Activated T-helper 1 cell treated with anti-CD3 and anti-CD28 coated beads, Interleukin-12 subunit alpha, Interleukin-12 subunit beta, Interleukin-2, Interleukin-4 antibody, amounts not matched to agents 30 ng/mL and 10 ng/mL and 1 ng/mL, durations not matched to agents 14 hours and 24 hours and 36 hours (primary cell): ENCODE results near the gene ZNF587. TPM values are rescaled to one million over a fixed set of nuclear protein-coding genes. Genes with fewer than 3 reads are reported as not detected.
"Not testable (repeated sequence)": the region's sequence is repeated elsewhere in the genome, so short reads cannot be mapped to it uniquely, and the experiment has no call there.

Experiments used
- DNase-seq: peaks from one replicate; pipeline ENCODE4 v3.0.0; 2021; ENCODE audit warnings: low spot score
- H3K27ac Mint-ChIP-seq: one replicate; pipeline ENCODE4 v1.8.0; 2021; ENCODE audit warnings: mild to moderate bottlenecking, mixed read lengths
- H3K27me3 Mint-ChIP-seq: one replicate; pipeline ENCODE4 v1.8.0; 2022; ENCODE audit warnings: mild to moderate bottlenecking, moderate library complexity, mixed read lengths; ENCODE audit not compliant: insufficient read depth
- H3K36me3 Mint-ChIP-seq: one replicate; pipeline ENCODE4 v1.8.0; 2021; ENCODE audit warnings: low read depth, mixed read lengths
- H3K4me1 Mint-ChIP-seq: one replicate; pipeline ENCODE4 v1.8.0; 2021; ENCODE audit warnings: low read depth, mixed read lengths
- H3K4me3 Mint-ChIP-seq: one replicate; pipeline ENCODE4 v1.8.0; 2021; ENCODE audit warnings: mild to moderate bottlenecking, moderate library complexity, mixed read lengths
- H3K9me3 Mint-ChIP-seq: one replicate; pipeline ENCODE4 v1.8.0; 2021; ENCODE audit warnings: mixed read lengths
- intact Hi-C: fragments of 100-400 bp; cut with micrococcal nuclease; formaldehyde crosslinking; loops from one replicate; pipeline ENCODE4 v1.15.1; 2024
- total RNA-seq: library from RNA; stranded (reverse); gene quantifications from 2 replicates; pipeline ENCODE4 v1.2.3, GENCODE V29; 2022

The ZNF587 gene
- total RNA-seq, 1 donor from 2014 or later = 29.6 TPM

DNA sequence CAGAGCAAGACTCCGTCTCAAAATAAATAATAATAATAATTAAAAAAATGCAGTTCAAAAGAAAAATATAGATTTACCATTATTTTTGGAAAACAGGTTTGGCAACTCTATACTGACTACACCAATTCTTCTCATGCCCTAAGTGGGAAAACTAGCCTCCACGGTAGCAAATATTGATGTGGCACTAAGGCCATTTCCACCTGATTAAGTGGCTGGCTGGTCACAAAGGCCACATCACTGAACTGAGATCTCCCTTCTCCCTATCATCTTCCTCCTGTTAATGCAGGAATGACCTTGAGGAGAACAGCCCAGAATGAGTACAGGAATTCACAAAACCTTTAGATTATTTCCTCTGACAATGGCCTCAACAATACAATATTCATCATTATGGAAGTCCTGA is 20.6 kb downstream of the ZNF587 start:
- intact Hi-C loops = no loop called here
- peaks cover 54% of the 10 kb centered on the region for H3K9me3 Mint-ChIP-seq
- no peaks in the 10 kb centered on the region for H3K4me1 Mint-ChIP-seq
- no peak for DNase-seq
- H3K27ac Mint-ChIP-seq = no peak overlapping the region
- H3K4me3 Mint-ChIP-seq = no peak overlapping the region
- H3K27me3 Mint-ChIP-seq = no peaks in the 10 kb centered on the region
- peaks cover 52% of the 10 kb centered on the region for H3K36me3 Mint-ChIP-seq

DNA sequence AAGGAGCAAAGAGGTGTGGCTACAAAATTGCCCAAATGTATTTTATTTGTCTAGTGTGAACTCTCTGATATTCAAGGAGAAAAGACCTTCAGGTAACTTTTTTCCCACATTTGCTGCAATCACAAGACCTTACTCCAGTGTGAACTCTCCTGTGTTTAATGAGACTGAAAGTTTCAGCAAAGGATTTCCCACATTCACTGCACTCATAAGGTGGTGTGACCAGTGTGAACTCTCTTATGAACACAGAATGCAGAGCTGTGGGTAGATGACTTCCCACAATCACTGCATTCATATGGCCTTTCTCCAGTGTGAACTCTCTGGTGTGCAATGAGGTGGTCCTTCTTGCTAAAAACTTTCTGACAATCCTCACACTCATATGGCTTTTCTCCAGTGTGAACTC is 22.8 kb downstream of the ZNF587 start:
- no peak overlapping the region for H3K27ac Mint-ChIP-seq
- H3K9me3 Mint-ChIP-seq = peaks cover 58% of the 10 kb centered on the region

DNA sequence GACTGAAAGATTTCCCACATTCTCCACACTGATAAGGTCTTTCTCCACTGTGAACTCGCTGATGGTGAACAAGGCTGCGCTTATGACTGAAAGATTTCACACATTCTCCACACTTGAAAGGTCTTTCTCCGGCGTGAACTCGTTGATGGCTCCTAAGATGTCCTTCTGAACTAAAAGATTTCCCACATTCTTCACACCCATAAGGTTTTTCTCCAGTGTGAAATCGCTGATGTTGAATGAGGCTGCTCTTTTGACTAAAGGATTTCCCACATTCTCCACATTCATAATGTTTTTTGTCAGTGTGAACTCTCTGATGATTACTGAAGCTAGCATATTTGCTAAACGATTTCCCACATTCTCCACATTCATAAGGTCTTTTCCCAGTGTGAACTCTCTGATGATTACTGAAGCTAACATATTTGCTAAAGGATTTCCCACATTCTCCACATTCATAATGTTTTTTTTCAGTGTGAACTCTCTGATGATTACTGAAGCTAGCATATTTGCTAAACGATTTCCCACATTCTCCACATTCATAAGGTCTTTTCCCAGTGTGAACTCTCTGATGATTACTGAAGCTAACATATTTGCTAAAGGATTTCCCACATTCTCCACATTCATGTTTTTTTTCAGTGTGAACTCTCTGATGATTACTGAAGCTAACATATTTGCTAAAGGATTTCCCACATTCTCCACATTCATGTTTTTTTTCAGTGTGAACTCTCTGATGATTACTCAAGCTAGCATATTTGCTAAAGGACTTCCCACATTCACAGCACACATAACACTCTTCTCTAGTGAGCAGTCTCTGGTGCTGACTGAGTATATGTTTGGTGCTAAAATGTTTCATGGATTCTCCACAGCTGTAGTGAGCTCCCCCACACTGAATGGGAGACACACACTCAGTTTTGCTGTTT is 24.5 kb downstream of the ZNF587 start:
- H3K4me3 Mint-ChIP-seq, H3K27me3 Mint-ChIP-seq, intact Hi-C loops, H3K27ac Mint-ChIP-seq, H3K4me1 Mint-ChIP-seq, DNase-seq: not testable (repeated sequence)
- Mint-ChIP-seq H3K36me3 (peaks cover 47% of the 10 kb centered on the region), H3K9me3 (peaks cover 63% of the 10 kb centered on the region)

More for the DNA sequence above, 22.8 kb downstream of the ZNF587 start:
- Mint-ChIP-seq H3K4me1 (no peaks in the 10 kb centered on the region), H3K4me3 (no peak overlapping the region), H3K27me3 (no peaks in the 10 kb centered on the region), H3K36me3 (peaks cover 49% of the 10 kb centered on the region)
- intact Hi-C loops = no loop called here
- DNase-seq = no peak

DNA sequence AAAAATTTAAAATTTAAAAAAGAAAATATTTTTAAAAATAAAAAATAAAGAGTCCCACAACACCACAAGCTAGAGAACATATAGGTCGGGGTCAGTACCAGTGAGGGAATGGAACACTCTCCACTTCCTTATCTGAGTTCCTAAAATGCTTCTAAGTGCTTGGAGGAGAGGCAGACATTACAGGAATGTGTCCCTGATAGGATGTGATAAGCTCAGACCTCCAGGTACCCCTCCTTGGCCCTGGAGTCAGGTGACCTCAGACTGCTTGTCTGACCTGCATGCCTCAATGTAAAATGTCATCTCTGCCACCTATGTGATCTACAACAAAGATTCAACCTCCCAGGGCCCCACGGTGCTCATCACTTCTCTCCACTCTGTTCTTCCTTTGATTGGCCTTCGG is 36.4 kb downstream of the ZNF587 start:
- H3K27ac Mint-ChIP-seq = no peak overlapping the region
- no peak overlapping the region for H3K4me3 Mint-ChIP-seq
- H3K36me3 Mint-ChIP-seq = peaks cover 34% of the 10 kb centered on the region
- peaks cover 10% of the 10 kb centered on the region for H3K4me1 Mint-ChIP-seq
- peaks cover 47% of the 10 kb centered on the region for H3K9me3 Mint-ChIP-seq
- intact Hi-C loops = no loop called here
- no peaks in the 10 kb centered on the region for H3K27me3 Mint-ChIP-seq
- no peak for DNase-seq

DNA sequence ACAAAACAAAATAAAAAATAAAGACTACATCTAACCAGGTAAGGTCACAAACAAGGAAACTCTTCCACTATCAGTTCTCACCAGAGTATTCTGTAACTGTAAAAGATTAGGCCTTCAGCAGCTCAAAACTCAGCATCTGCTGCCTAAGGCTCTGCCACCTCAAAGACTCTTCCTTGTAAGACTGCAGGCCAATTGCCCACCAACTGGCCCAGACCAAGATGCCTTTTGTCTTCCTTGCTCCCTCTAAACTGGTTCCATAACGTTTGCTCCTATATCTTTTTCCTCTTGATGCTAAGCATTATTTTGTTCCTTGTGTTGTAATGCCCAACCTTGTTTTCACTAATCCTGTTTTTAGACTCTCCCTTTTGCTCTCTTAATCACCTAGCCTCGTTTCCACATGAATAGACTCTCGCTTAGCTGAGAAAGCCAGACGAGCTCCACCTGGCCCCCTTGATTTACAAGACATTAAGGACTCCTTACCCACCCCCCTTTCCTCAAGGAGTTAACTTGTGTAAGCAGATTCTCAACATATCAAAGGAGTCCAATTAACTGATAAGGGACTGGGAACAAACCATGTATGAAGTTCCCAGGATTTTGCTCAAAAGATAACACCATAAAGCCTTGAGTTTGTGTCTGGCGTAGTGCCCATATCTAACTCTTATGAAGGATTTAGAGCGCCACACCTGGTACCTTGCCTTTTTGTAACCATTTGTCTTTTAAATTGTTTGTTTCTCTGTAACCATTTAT is 37.7 kb downstream of the ZNF587 start:
- Mint-ChIP-seq H3K9me3 (peaks cover 53% of the 10 kb centered on the region), H3K4me3 (peak overlapping the region; percentile 89), H3K36me3 (peaks cover 34% of the 10 kb centered on the region), H3K27me3 (no peaks in the 10 kb centered on the region), H3K27ac (no peak overlapping the region), H3K4me1 (peaks cover 10% of the 10 kb centered on the region)
- DNase-seq = no peak
- intact Hi-C loops = no loop called here

DNA sequence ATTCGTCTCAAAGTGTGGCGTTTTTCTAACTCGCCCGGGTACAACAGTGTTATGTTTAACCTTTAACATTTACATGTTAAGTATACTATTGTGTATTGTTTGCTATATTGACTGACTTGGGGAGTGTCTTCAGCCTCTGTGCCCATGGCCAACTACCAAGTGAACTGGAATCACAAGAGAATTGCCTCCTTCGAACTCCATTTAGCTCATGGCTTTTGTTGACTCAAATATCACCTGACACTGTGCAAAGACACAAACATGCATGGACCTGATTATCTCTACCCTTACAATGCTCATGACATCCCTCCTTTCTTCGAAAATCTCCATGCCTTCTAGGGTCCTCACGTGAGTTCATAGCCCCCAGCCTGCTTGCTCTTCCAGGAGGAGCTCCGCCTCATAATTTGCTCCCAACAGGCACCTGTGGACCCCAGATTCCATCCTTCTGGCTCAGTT is 38.5 kb downstream of the ZNF587 start:
- no peak for DNase-seq
- Mint-ChIP-seq H3K36me3 (peaks cover 30% of the 10 kb centered on the region), H3K4me3 (peak overlapping the region; percentile 89), H3K27me3 (no peaks in the 10 kb centered on the region), H3K9me3 (peaks cover 49% of the 10 kb centered on the region), H3K4me1 (peaks cover 10% of the 10 kb centered on the region), H3K27ac (peak overlapping the region; percentile 75)
- intact Hi-C loops = no loop called here

DNA sequence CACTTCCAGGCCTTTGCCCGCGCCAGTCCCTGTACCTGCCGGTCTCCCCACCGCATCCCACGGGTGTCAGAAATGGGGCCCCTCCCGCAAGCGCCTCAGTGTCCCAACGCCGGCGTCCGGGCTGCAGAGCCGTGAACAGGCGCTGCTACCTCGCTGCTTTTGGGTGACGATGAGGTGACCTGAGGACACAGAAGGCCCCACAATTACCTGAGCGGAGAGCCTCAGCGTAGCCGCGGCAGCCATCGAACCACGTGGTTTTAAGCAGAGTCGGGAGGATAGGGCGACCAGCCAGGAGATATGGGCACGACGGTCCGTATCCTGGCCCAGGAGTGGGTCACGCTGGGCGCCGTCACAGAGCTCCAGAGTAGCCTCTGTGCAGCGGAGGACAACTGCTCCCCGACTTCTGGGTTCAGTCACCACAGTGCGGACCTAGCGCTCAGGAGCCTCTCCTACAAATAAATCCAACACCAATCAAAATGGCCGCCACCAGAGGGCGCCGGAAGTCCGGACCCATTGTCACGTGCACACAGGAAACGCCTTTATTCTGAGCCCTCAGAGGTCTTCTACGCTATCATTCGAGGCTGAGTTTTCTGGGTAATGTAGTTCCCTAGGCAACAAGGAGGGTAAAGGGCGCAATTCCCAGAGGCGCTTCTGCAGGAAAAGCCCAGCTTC is 39.0 kb downstream of the ZNF587 start, which contains the start of gene ZNF814:
Gene ZNF814, minus strand, starts transcription at position 478 of the 672 bp plus-strand sequence. Its CDS starts 235 bp downstream, at position 243.
- peak within 1 kb of the TSS; percentile 75 for H3K27ac Mint-ChIP-seq
- intact Hi-C loops = loop anchor here (1.0 kb wide), 1 partner anchor 28 kb away; the partner anchor contains the start of gene ZNF417
- DNase-seq = peak; percentile 56
- H3K36me3 Mint-ChIP-seq = peaks cover 30% of the 10 kb centered on the region
- H3K27me3 Mint-ChIP-seq = no peaks in the 10 kb centered on the region
- H3K9me3 Mint-ChIP-seq = peaks cover 48% of the 10 kb centered on the region
- peaks cover 10% of the 10 kb centered on the region for H3K4me1 Mint-ChIP-seq
- peak within 1 kb of the TSS; percentile 89 for H3K4me3 Mint-ChIP-seq

DNA sequence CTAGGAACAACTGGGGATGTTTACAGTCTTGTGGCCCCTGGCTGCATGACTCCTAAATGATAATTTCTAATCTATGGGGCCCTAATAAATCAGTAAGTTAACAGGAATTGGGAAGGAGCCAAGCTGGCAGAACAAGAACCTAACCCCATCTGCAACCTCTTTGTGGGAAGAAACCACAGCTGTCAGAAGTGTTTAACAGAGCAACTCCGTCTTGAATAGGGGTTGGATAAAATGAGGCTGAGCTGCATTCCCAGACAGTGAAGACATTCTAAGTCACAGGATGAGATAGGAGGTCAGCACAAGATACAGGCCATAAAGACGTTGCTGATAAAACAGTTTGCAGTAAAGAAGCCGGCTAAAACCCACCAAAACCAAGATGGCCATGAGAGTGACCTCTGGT is 41.0 kb downstream of the ZNF587 start:
- H3K9me3 Mint-ChIP-seq = peaks cover 48% of the 10 kb centered on the region
- H3K27me3 Mint-ChIP-seq, H3K4me3 Mint-ChIP-seq, H3K27ac Mint-ChIP-seq, DNase-seq, intact Hi-C loops, H3K4me1 Mint-ChIP-seq: not testable (repeated sequence)
- peaks cover 28% of the 10 kb centered on the region for H3K36me3 Mint-ChIP-seq

DNA sequence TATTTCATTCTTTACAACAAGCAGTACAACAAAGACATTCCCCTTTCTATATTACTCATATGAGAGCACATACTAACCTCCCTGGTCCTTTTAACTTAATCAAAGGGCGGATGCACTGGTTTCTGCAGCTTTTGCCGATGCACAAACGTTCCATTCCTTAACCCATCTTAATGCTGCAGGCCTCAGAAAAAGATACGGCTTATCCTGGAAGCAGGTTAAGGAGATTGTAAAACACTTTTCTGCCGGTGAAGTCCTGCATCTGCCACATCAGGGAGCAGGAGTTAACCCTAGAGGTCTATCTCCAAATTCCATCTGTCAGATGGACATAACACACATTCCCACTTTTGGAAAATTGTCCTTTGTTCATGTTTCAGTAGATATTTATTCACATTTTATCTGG is 50.7 kb downstream of the ZNF587 start:
- DNase-seq = no peak
- Mint-ChIP-seq H3K36me3 (peaks cover 14% of the 10 kb centered on the region), H3K9me3 (peaks cover 57% of the 10 kb centered on the region), H3K4me1 (peaks cover 4% of the 10 kb centered on the region), H3K27me3 (no peaks in the 10 kb centered on the region), H3K27ac (no peak overlapping the region), H3K4me3 (no peak overlapping the region)
- intact Hi-C loops = no loop called here

DNA sequence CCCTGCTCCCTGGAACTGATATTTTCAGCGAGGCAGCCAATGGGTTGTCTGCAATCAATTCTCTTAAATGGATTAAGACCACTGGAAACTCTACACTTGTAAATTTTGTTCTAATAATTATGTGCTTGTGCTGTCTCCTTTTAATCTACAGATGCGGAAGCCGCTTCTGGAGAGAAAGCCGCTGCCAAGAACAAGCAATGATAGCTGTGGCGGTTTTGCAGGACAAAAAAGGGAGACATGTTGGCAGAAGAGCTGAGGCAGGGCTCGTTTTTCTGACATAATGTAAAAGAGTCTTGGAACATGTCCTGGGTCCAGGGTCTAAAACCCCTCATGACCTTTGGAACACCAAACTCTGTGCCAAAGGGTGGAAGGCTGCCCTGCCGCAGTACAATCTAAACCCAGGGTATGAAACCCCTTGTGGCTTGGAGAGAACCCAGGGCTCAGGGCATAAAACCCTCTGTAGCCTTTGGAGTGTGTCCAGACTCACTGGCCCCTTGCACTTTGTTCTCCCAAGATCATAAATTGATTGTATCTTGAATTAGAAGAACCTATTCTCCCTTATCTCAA is 54.0 kb downstream of the ZNF587 start:
- intact Hi-C loops = no loop called here
- no peak for DNase-seq
- H3K27ac Mint-ChIP-seq = no peak overlapping the region
- H3K9me3 Mint-ChIP-seq = peaks cover 64% of the 10 kb centered on the region
- no peak overlapping the region for H3K4me3 Mint-ChIP-seq
- peaks cover 32% of the 10 kb centered on the region for H3K36me3 Mint-ChIP-seq
- no peaks in the 10 kb centered on the region for H3K27me3 Mint-ChIP-seq
- peaks cover 4% of the 10 kb centered on the region for H3K4me1 Mint-ChIP-seq

DNA sequence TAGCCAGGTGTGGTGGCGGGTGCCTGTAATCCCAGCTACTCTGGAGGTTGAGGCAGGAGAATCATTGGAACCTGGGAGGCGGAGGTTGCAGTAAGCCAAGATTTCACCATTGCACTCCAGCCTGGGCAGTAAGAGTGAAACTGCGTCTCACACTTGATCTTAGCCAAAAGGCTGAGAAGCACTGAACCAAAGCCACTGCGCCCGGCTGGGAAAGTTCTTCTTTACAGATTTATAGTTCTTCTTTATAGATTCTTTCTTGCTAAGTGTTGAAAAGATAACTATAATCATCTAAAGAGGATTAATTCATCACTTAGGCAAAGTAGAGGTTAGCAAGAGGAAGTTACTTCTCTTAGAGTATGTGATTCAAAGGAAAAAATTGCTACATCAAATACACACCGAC is 55.6 kb downstream of the ZNF587 start:
- peaks cover 58% of the 10 kb centered on the region for H3K9me3 Mint-ChIP-seq
- no peak for DNase-seq
- H3K27me3 Mint-ChIP-seq = no peaks in the 10 kb centered on the region
- no peak overlapping the region for H3K4me3 Mint-ChIP-seq
- H3K4me1 Mint-ChIP-seq = peaks cover 4% of the 10 kb centered on the region
- intact Hi-C loops = no loop called here
- H3K27ac Mint-ChIP-seq = no peak overlapping the region
- H3K36me3 Mint-ChIP-seq = peaks cover 41% of the 10 kb centered on the region

DNA sequence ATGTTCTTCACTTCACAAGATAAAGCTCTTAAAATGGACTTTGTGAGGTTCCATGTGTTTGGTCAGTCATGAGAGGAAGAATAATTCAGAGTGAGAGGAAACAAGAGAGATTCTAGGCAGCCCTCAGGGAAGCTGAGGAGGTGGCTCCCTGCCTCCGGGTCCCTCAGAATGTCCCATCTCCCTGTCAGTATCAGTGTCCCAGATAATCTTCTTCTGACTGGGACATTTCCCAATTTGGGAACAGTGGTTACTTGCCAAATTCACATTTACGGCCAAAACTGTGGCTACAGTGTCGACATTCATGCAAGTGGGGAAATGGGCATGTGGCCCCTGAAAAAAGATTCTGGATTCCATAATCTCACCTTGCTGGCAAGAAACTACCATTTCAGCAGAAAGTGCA is 57.7 kb downstream of the ZNF587 start:
- DNase-seq = no peak
- H3K4me3 Mint-ChIP-seq = no peak overlapping the region
- peaks cover 62% of the 10 kb centered on the region for H3K9me3 Mint-ChIP-seq
- H3K27ac Mint-ChIP-seq = no peak overlapping the region
- peaks cover 4% of the 10 kb centered on the region for H3K4me1 Mint-ChIP-seq
- H3K36me3 Mint-ChIP-seq = peaks cover 54% of the 10 kb centered on the region
- intact Hi-C loops = no loop called here
- H3K27me3 Mint-ChIP-seq = no peaks in the 10 kb centered on the region
